Testis (tissue), 3 donors: ENCODE results near the gene ATG10. TPM values are rescaled to one million over a fixed set of nuclear protein-coding genes. Genes with fewer than 3 reads are reported as not detected.
A peak's percentile ranks its signal among the peaks of the same experiment; 100 is the strongest.
"Not testable (repeated sequence)": the region's sequence is repeated elsewhere in the genome, so short reads cannot be mapped to it uniquely, and the experiment has no call there.

Source experiments
- DNase-seq: peaks from one replicate; pipeline ENCODE4 v3.0.0-alpha.2; 2019
- H3K27ac ChIP-seq, 2 donors: fragments of 200-600 bp; sonication (generic); one replicate each; pipeline ENCODE4 v1.5.1; 2019
- H3K27me3 ChIP-seq: fragments of 200-600 bp; sonication (generic); one replicate; pipeline ENCODE4 v1.5.1; 2019
- H3K36me3 ChIP-seq: fragments of 200-600 bp; sonication (generic); one replicate; pipeline ENCODE4 v1.5.1; 2017; ENCODE audit warnings: low read depth; ENCODE audit errors: missing control alignments
- H3K4me1 ChIP-seq: fragments of 200-600 bp; sonication (generic); one replicate; pipeline ENCODE4 v1.5.1; 2019
- H3K4me3 ChIP-seq, 2 donors: fragments of 200-600 bp; sonication (generic); one replicate each; pipeline ENCODE4 v1.5.1; 2017 to 2019
- H3K9me3 ChIP-seq: fragments of 200-600 bp; sonication (generic); one replicate; pipeline ENCODE4 v1.5.1; 2017
- CTCF ChIP-seq, 3 experiments: fragments of 450-650 bp in 2 of 3; fragments of 200-600 bp in 1 of 3; sonication (generic) in 1 of 3; IDR thresholded peaks; one replicate each; pipeline ENCODE4 v1.5.1; 2016 to 2019; ENCODE audit warnings: antibody characterized with exemption in 3 of 3, mild to moderate bottlenecking in 2 of 3, moderate library complexity in 1 of 3
- POLR2A ChIP-seq: fragments of 450-650 bp; IDR thresholded peaks from one replicate; pipeline ENCODE4 v1.6.1; 2017; ENCODE audit warnings: antibody characterized with exemption, mild to moderate bottlenecking, moderate library complexity
- WGBS, 2 donors: methylation state at CpG; one replicate each; pipeline ENCODE4 v1.1.5; 2018; 5-methylcytosine and 5-hydroxymethylcytosine counted together
- intact Hi-C: fragments of 100-400 bp; cut with DNase I; formaldehyde crosslinking; loops from one replicate; pipeline ENCODE4 v1.15.1; 2023; ENCODE audit warnings: low total_unique reads
- polyA plus RNA-seq: library from polyadenylated mRNA; stranded (reverse); fragments of 350-450 nt; fragmentation: Illumina TruSeq; extraction: RNeasy Lipid Tissue Mini Kit (QIAGEN cat#74804); gene quantifications from one replicate; pipeline ENCODE4 v1.2.3, GENCODE V29; 2014; ENCODE audit warnings: low read depth, low replicate concordance; ENCODE audit not compliant: insufficient read depth
- total RNA-seq, 2 donors: library from RNA; depleted of rRNA; stranded (reverse); fragments of >200 nt; gene quantifications; one replicate each; pipeline ENCODE4 v1.2.3, GENCODE V29; 2016

ATG10 gene
- total and polyA plus RNA-seq, 3 donors from 2014 or later = 10.0 to 15.1 (median 14.4) TPM

GRCh38 chr5:82010696-82011095 lies 38.9 kb downstream of the ATG10 start:
- Histone ChIP-seq H3K9me3 (no peaks in the 10 kb centered on the region), H3K4me1 (no peaks in the 10 kb centered on the region)

GRCh38 chr5:82011761-82012160 lies 39.9 kb downstream of the ATG10 start:
- no peak overlapping the region for H3K27ac ChIP-seq
- intact Hi-C loops = no loop called here

More at GRCh38 chr5:82010696-82011095, 38.9 kb downstream of the ATG10 start:
- no peak for TF ChIP-seq POLR2A
- TF ChIP-seq CTCF (IDR thresholded peaks at IDR 0.05) = no peak
- intact Hi-C loops = no loop called here
- H3K27ac ChIP-seq = no peak overlapping the region
- H3K27me3 ChIP-seq = no peaks in the 10 kb centered on the region
- H3K4me3 ChIP-seq = no peak overlapping the region
- H3K36me3 ChIP-seq = no peaks in the 10 kb centered on the region
- WGBS, 2 donors = 75 to 78% methylated on average over 2 of the region's 2 CpGs
- DNase-seq = no peak

GRCh38 chr5:82014644-82015043 lies 42.8 kb downstream of the ATG10 start:
- not testable (repeated sequence) for DNase-seq

More at GRCh38 chr5:82011761-82012160, 39.9 kb downstream of the ATG10 start:
- Histone ChIP-seq H3K4me1 (no peaks in the 10 kb centered on the region), H3K27me3 (no peaks in the 10 kb centered on the region), H3K9me3 (no peaks in the 10 kb centered on the region), H3K36me3 (no peaks in the 10 kb centered on the region), H3K4me3 (no peak overlapping the region)
- DNase-seq = no peak
- 75 to 94% methylated on average over 1 of the region's 1 CpG for WGBS, 2 donors
- TF ChIP-seq POLR2A = no peak
- no peak for TF ChIP-seq CTCF (IDR thresholded peaks at IDR 0.05)

GRCh38 chr5:82018462-82018861 lies 46.6 kb downstream of the ATG10 start:
- Histone ChIP-seq H3K27me3 (no peaks in the 10 kb centered on the region), H3K9me3 (no peaks in the 10 kb centered on the region), H3K27ac (no peak overlapping the region), H3K4me1 (peaks cover 8% of the 10 kb centered on the region), H3K4me3 (no peak overlapping the region), H3K36me3 (no peaks in the 10 kb centered on the region)
- intact Hi-C loops = no loop called here
- DNase-seq = peak; percentile 23
- 68 to 69% methylated on average over 1 of the region's 1 CpG for WGBS, 2 donors
- TF ChIP-seq CTCF (IDR thresholded peaks at IDR 0.05) (no peak), POLR2A (no peak)

More at GRCh38 chr5:82014644-82015043, 42.8 kb downstream of the ATG10 start:
- H3K27ac ChIP-seq, intact Hi-C loops, H3K27me3 ChIP-seq, H3K4me3 ChIP-seq, H3K36me3 ChIP-seq, H3K4me1 ChIP-seq, H3K9me3 ChIP-seq: not testable (repeated sequence)
- WGBS, 2 donors = 94 to 98% methylated on average over 4 of the region's 4 CpGs

GRCh38 chr5:82019342-82020138 lies 47.7 kb downstream of the ATG10 start:
- no peaks in the 10 kb centered on the region for H3K9me3 ChIP-seq
- no peaks in the 10 kb centered on the region for H3K36me3 ChIP-seq
- no peak overlapping the region for H3K4me3 ChIP-seq
- no peaks in the 10 kb centered on the region for H3K27me3 ChIP-seq
- H3K4me1 ChIP-seq = peaks cover 8% of the 10 kb centered on the region
- TF ChIP-seq CTCF (IDR thresholded peaks at IDR 0.05) = no peak
- TF ChIP-seq POLR2A = no peak
- intact Hi-C loops = no loop called here
- DNase-seq = peak; percentile 29
- no peak overlapping the region for H3K27ac ChIP-seq
- WGBS, 2 donors = 56 to 72% methylated on average over 5 of the region's 5 CpGs
